ENCODE data around the gene POU2F1. TPM values are rescaled to one million over a fixed set of nuclear protein-coding genes. Genes with fewer than 3 reads are reported as not detected.

POU2F1 gene
- total RNA-seq, 1 experiment from 2014 or later = 24.5 TPM

GRCh38 chr1:167412920-167413319, 192.2 kb downstream of the POU2F1 start:
- Histone ChIP-seq H3K4me3 (replicated peaks in 1 of 2; ENCODE audit: low read depth in 1 of 2, low read length in 2 of 2) (no peak overlapping the region), H3K4me1 (ENCODE audit: control insufficient read depth in 1 of 2, insufficient read depth in 2 of 2, low read length in 2 of 2) (no peaks in the 10 kb centered on the region), H4K20me1 (ENCODE audit: insufficient read depth) (no peaks in the 10 kb centered on the region), H3K27me3 (ENCODE audit: insufficient read depth, low read length) (no peaks in the 10 kb centered on the region), H3K9me2 (ENCODE audit: insufficient read depth) (no peaks in the 10 kb centered on the region), H3K9ac (ENCODE audit: low read length) (no peak overlapping the region), H3K27ac (ENCODE audit: low read depth, low read length) (no peak overlapping the region), H3K4me2 (ENCODE audit: low read length) (no peak overlapping the region), H3K79me2 (ENCODE audit: insufficient read depth, low read length) (no peaks in the 10 kb centered on the region), H3K9me3 (ENCODE audit: control insufficient read depth in 1 of 2, insufficient read depth in 1 of 2, low read depth in 1 of 2, low read length in 2 of 2) (no peaks in the 10 kb centered on the region), H2AFZ (ENCODE audit: low read depth, low read length, poor library complexity, severe bottlenecking) (no peak overlapping the region), H3K36me3 (ENCODE audit: control insufficient read depth in 1 of 2, insufficient read depth in 2 of 2, low read length in 2 of 2) (peaks cover 7 to 11% of the 10 kb centered on the region in 2 experiments; a peak in 3 of 4 replicates)
- intact Hi-C loops (cut with micrococcal nuclease) = no loop called here
- BruUV-seq (replicated peaks) = no TSS peak
- ATAC-seq = no peak
- ChIA-PET RAD21 (ENCODE audit: low non-redundant PET in 1 of 2, low total read pairs in 2 of 2, uncharacterized antibody in 2 of 2, unreplicated experiment in 2 of 2) (no interaction called here), CTCF (interaction anchor here (0.7 kb wide), 1 partner anchor 147 kb away, joined by 4 read pairs; no protein-coding TSS in a partner anchor), POLR2A (no interaction called here)
- no peak for DNase-seq (ENCODE audit: low read depth, low spot score)
- TF ChIP-seq ZFX (IDR thresholded peaks at IDR 0.05) (no peak), EGR1 (IDR thresholded peaks at IDR 0.05; ENCODE audit: low read depth) (no peak), CEBPB (IDR thresholded peaks at IDR 0.05; ENCODE audit: low read depth) (no peak), FOSL1 (IDR thresholded peaks at IDR 0.05; ENCODE audit: low read depth) (no peak), TCF7L2 (IDR thresholded peaks at IDR 0.05; ENCODE audit: borderline replicate concordance, extremely low read depth, insufficient read depth, insufficient read length) (no peak), EZH2phosphoT487 (IDR thresholded peaks at IDR 0.05; ENCODE audit: borderline replicate concordance) (no peak), SP1 (IDR thresholded peaks at IDR 0.05; ENCODE audit: low read depth) (no peak), POLR2A (IDR thresholded peaks at IDR 0.05; ENCODE audit: borderline replicate concordance, extremely low read depth, insufficient read depth, insufficient read length) (no peak), YY1 (IDR thresholded peaks at IDR 0.05; ENCODE audit: extremely low read depth, insufficient replicate concordance, low read depth, low read length) (no peak), POLR2AphosphoS5 (IDR thresholded peaks at IDR 0.05; ENCODE audit: low read depth, low read length) (no peak)
- TF ChIP-seq, protein P1, sequence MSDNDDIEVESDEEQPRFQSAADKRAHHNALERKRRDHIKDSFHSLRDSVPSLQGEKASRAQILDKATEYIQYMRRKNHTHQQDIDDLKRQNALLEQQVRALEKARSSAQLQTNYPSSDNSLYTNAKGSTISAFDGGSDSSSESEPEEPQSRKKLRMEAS (IDR thresholded peaks at IDR 0.05) = no peak
- TF ChIP-seq, protein P2, sequence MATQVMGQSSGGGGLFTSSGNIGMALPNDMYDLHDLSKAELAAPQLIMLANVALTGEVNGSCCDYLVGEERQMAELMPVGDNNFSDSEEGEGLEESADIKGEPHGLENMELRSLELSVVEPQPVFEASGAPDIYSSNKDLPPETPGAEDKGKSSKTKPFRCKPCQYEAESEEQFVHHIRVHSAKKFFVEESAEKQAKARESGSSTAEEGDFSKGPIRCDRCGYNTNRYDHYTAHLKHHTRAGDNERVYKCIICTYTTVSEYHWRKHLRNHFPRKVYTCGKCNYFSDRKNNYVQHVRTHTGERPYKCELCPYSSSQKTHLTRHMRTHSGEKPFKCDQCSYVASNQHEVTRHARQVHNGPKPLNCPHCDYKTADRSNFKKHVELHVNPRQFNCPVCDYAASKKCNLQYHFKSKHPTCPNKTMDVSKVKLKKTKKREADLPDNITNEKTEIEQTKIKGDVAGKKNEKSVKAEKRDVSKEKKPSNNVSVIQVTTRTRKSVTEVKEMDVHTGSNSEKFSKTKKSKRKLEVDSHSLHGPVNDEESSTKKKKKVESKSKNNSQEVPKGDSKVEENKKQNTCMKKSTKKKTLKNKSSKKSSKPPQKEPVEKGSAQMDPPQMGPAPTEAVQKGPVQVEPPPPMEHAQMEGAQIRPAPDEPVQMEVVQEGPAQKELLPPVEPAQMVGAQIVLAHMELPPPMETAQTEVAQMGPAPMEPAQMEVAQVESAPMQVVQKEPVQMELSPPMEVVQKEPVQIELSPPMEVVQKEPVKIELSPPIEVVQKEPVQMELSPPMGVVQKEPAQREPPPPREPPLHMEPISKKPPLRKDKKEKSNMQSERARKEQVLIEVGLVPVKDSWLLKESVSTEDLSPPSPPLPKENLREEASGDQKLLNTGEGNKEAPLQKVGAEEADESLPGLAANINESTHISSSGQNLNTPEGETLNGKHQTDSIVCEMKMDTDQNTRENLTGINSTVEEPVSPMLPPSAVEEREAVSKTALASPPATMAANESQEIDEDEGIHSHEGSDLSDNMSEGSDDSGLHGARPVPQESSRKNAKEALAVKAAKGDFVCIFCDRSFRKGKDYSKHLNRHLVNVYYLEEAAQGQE (IDR thresholded peaks at IDR 0.05; ENCODE audit: low read depth) = no peak

Measured in HCT116 (cell line).